Mucosa of stomach (tissue), 1 donor: ENCODE measurements around the gene ANGPTL7.
"Not testable (repeated sequence)": the region's sequence is repeated elsewhere in the genome, so short reads cannot be mapped to it uniquely, and the experiment has no call there.

Experiments used
- H3K27me3 ChIP-seq: one replicate; pipeline ENCODE4 v1.7.0; 2013; ENCODE audit warnings: mild to moderate bottlenecking, low read length; ENCODE audit not compliant: control insufficient read depth, insufficient read depth
- H3K36me3 ChIP-seq: one replicate; pipeline ENCODE4 v1.7.0; 2013; ENCODE audit warnings: low read length; ENCODE audit not compliant: control insufficient read depth, insufficient read depth
- H3K4me1 ChIP-seq: one replicate; pipeline ENCODE4 v1.7.0; 2013; ENCODE audit warnings: mild to moderate bottlenecking, low read length; ENCODE audit not compliant: control insufficient read depth, insufficient read depth
- H3K4me3 ChIP-seq: one replicate; pipeline ENCODE4 v1.7.0; 2013; ENCODE audit warnings: low read length
- H3K9ac ChIP-seq: one replicate; pipeline ENCODE4 v1.7.0; 2013; ENCODE audit warnings: mild to moderate bottlenecking, low read length, moderate library complexity
- H3K9me3 ChIP-seq: one replicate; pipeline ENCODE4 v1.7.0; 2013; ENCODE audit warnings: mild to moderate bottlenecking, low read length, moderate library complexity; ENCODE audit not compliant: control insufficient read depth
- donor health status: Pancreatic carcinoma.

Gene ANGPTL7

GRCh38 chr1:11175461-11175860, 13.7 kb upstream of the ANGPTL7 start:
- H3K36me3 ChIP-seq = peaks cover 3% of the 10 kb centered on the region
- H3K9me3 ChIP-seq = no peaks in the 10 kb centered on the region
- H3K9ac ChIP-seq = no peak overlapping the region
- no peaks in the 10 kb centered on the region for H3K27me3 ChIP-seq
- no peaks in the 10 kb centered on the region for H3K4me1 ChIP-seq
- H3K4me3 ChIP-seq = no peak overlapping the region

GRCh38 chr1:11176081-11176706, 13.0 kb upstream of the ANGPTL7 start:
- no peak overlapping the region for H3K9ac ChIP-seq
- H3K4me3 ChIP-seq = no peak overlapping the region
- H3K9me3 ChIP-seq = no peaks in the 10 kb centered on the region
- no peaks in the 10 kb centered on the region for H3K4me1 ChIP-seq
- peaks cover 3% of the 10 kb centered on the region for H3K36me3 ChIP-seq
- H3K27me3 ChIP-seq = no peaks in the 10 kb centered on the region

- H3K9ac ChIP-seq = no peak overlapping the region
Observed at GRCh38 chr1:11178021-11179015, 10.8 kb upstream of the ANGPTL7 start.

GRCh38 chr1:11179125-11179524, 10.0 kb upstream of the ANGPTL7 start:
- no peak overlapping the region for H3K4me3 ChIP-seq
- H3K9ac ChIP-seq = no peak overlapping the region
- H3K36me3 ChIP-seq = peaks cover 3% of the 10 kb centered on the region
- no peaks in the 10 kb centered on the region for H3K4me1 ChIP-seq
- no peaks in the 10 kb centered on the region for H3K9me3 ChIP-seq
- no peaks in the 10 kb centered on the region for H3K27me3 ChIP-seq

More at GRCh38 chr1:11178021-11179015, 10.8 kb upstream of the ANGPTL7 start:
- no peak overlapping the region for H3K4me3 ChIP-seq
- H3K36me3 ChIP-seq = peaks cover 3% of the 10 kb centered on the region
- no peaks in the 10 kb centered on the region for H3K9me3 ChIP-seq
- no peaks in the 10 kb centered on the region for H3K4me1 ChIP-seq
- H3K27me3 ChIP-seq = no peaks in the 10 kb centered on the region

- H3K36me3 ChIP-seq, H3K4me3 ChIP-seq, H3K4me1 ChIP-seq: not testable (repeated sequence)
Observed at GRCh38 chr1:11179749-11180148, 9.4 kb upstream of the ANGPTL7 start.

GRCh38 chr1:11180342-11180744, 8.8 kb upstream of the ANGPTL7 start:
- Histone ChIP-seq H3K27me3 (no peaks in the 10 kb centered on the region), H3K4me3 (no peak overlapping the region), H3K4me1 (no peaks in the 10 kb centered on the region), H3K9me3 (no peaks in the 10 kb centered on the region), H3K9ac (no peak overlapping the region), H3K36me3 (peaks cover 3% of the 10 kb centered on the region)

More at GRCh38 chr1:11179749-11180148, 9.4 kb upstream of the ANGPTL7 start:
- H3K9ac ChIP-seq, H3K27me3 ChIP-seq, H3K9me3 ChIP-seq: not testable (repeated sequence)

- Histone ChIP-seq H3K36me3 (no peaks in the 10 kb centered on the region), H3K9me3 (no peaks in the 10 kb centered on the region), H3K9ac (no peak overlapping the region), H3K27me3 (no peaks in the 10 kb centered on the region), H3K4me3 (no peak overlapping the region), H3K4me1 (no peaks in the 10 kb centered on the region)
Observed at GRCh38 chr1:11182884-11183283, 6.3 kb upstream of the ANGPTL7 start.

GRCh38 chr1:11184973-11185372, 4.2 kb upstream of the ANGPTL7 start:
- Histone ChIP-seq H3K27me3 (no peaks in the 10 kb centered on the region), H3K4me3 (no peak overlapping the region), H3K36me3 (no peaks in the 10 kb centered on the region), H3K9me3 (no peaks in the 10 kb centered on the region), H3K9ac (no peak overlapping the region), H3K4me1 (peaks cover 4% of the 10 kb centered on the region)

- no peaks in the 10 kb centered on the region for H3K27me3 ChIP-seq
Observed at GRCh38 chr1:11187000-11187399, 2.2 kb upstream of the ANGPTL7 start.

GRCh38 chr1:11187494-11187893, 1.7 kb upstream of the ANGPTL7 start:
- no peaks in the 10 kb centered on the region for H3K27me3 ChIP-seq
- no peaks in the 10 kb centered on the region for H3K9me3 ChIP-seq
- H3K9ac ChIP-seq = no peak overlapping the region
- H3K4me1 ChIP-seq = peaks cover 4% of the 10 kb centered on the region
- no peaks in the 10 kb centered on the region for H3K36me3 ChIP-seq
- no peak overlapping the region for H3K4me3 ChIP-seq

More at GRCh38 chr1:11187000-11187399, 2.2 kb upstream of the ANGPTL7 start:
- Histone ChIP-seq H3K9me3 (no peaks in the 10 kb centered on the region), H3K36me3 (no peaks in the 10 kb centered on the region), H3K9ac (no peak overlapping the region), H3K4me3 (no peak overlapping the region), H3K4me1 (peaks cover 4% of the 10 kb centered on the region)

- no peaks in the 10 kb centered on the region for H3K9me3 ChIP-seq
- no peak overlapping the region for H3K9ac ChIP-seq
- peaks cover 4% of the 10 kb centered on the region for H3K4me1 ChIP-seq
- no peak overlapping the region for H3K4me3 ChIP-seq
- no peaks in the 10 kb centered on the region for H3K36me3 ChIP-seq
- H3K27me3 ChIP-seq = no peaks in the 10 kb centered on the region
Observed at GRCh38 chr1:11187931-11188330, 1.2 kb upstream of the ANGPTL7 start.

GRCh38 chr1:11188381-11188780, 774 bp upstream of the ANGPTL7 start:
- Histone ChIP-seq H3K27me3 (no peaks in the 10 kb centered on the region), H3K9ac (no peak overlapping the region), H3K9me3 (no peaks in the 10 kb centered on the region), H3K36me3 (no peaks in the 10 kb centered on the region), H3K4me3 (no peak overlapping the region), H3K4me1 (peaks cover 4% of the 10 kb centered on the region)
